ENCODE data around the gene HOXB13. TPM values are rescaled to one million over a fixed set of nuclear protein-coding genes. Genes with fewer than 3 reads are reported as not detected.

HOXB13 gene
- total RNA-seq, 5 donors from 2014 or later (not counting 1 experiment from before 2014, with no cell fraction given) = 0.13 TPM; not detected in 4

- H3K4me1 Mint-ChIP-seq = no peaks in the 10 kb centered on the region
- no peaks in the 10 kb centered on the region for H3K36me3 Mint-ChIP-seq
- Histone ChIP-seq H3K4me3 (ENCODE audit: control insufficient read depth in 1 of 2, extremely low read depth in 1 of 2, low read length in 1 of 2) (no peak overlapping the region), H3K36me3 (ENCODE audit: control insufficient read depth in 2 of 2, extremely low read depth in 1 of 2, insufficient read depth in 1 of 2, low read length in 1 of 2) (no peaks in the 10 kb centered on the region), H3K27ac (ENCODE audit: low read length) (no peak overlapping the region), H3K9me3 (no peaks in the 10 kb centered on the region), H3K4me1 (ENCODE audit: control insufficient read depth in 1 of 2, extremely low read depth in 1 of 2, insufficient read depth in 2 of 2, low read length in 2 of 2) (no peaks in the 10 kb centered on the region), H3K27me3 (replicated peaks in 1 of 2; ENCODE audit: control insufficient read depth in 2 of 2, extremely low read depth in 1 of 2, insufficient read depth in 2 of 2, low read length in 1 of 2) (peaks cover 0 to 62% of the 10 kb centered on the region in 2 experiments)
- H3K27me3 Mint-ChIP-seq = peaks cover 70 to 76% of the 10 kb centered on the region in 2 donors
- H3K27ac Mint-ChIP-seq = no peak overlapping the region
- H3K9me3 Mint-ChIP-seq = no peaks in the 10 kb centered on the region
- no peak for DNase-seq
- CTCF ChIA-PET = interaction anchor here in 1 of 2 donors (0.6 to 1.0 kb wide), 2 partner anchors 44 to 269 kb away, joined by 3 to 4 read pairs; no protein-coding TSS in a partner anchor
- POLR2A ChIA-PET = no interaction called here
- WGBS (ENCODE audit: insufficient coverage) = 85% methylated on average over 5 of the region's 6 CpGs
- ATAC-seq (replicated peaks in 1 of 4) = no peak
- no peak overlapping the region for H3K4me3 Mint-ChIP-seq
These were observed 32.6 kb upstream of the HOXB13 start for GRCh38 chr17:48761114-48761513.

GRCh38 chr17:48760411-48760810 is 31.9 kb upstream of the HOXB13 start:
- peaks cover 0 to 62% of the 10 kb centered on the region in 2 experiments for H3K27me3 ChIP-seq (replicated peaks in 1 of 2; ENCODE audit: control insufficient read depth in 2 of 2, extremely low read depth in 1 of 2, insufficient read depth in 2 of 2, low read length in 1 of 2)
- POLR2A ChIA-PET = no interaction called here

GRCh38 chr17:48759288-48759687 is 30.7 kb upstream of the HOXB13 start:
- no peaks in the 10 kb centered on the region for H3K36me3 Mint-ChIP-seq
- Histone ChIP-seq H3K27ac (ENCODE audit: low read length) (no peak overlapping the region), H3K4me1 (ENCODE audit: control insufficient read depth in 1 of 2, extremely low read depth in 1 of 2, insufficient read depth in 2 of 2, low read length in 2 of 2) (peaks cover 2 to 9% of the 10 kb centered on the region in 2 experiments), H3K9me3 (no peaks in the 10 kb centered on the region), H3K4me3 (ENCODE audit: control insufficient read depth in 1 of 2, extremely low read depth in 1 of 2, low read length in 1 of 2) (no peak overlapping the region), H3K27me3 (replicated peaks in 1 of 2; ENCODE audit: control insufficient read depth in 2 of 2, extremely low read depth in 1 of 2, insufficient read depth in 2 of 2, low read length in 1 of 2) (peaks cover 5 to 68% of the 10 kb centered on the region in 2 experiments), H3K36me3 (ENCODE audit: control insufficient read depth in 2 of 2, extremely low read depth in 1 of 2, insufficient read depth in 1 of 2, low read length in 1 of 2) (no peaks in the 10 kb centered on the region)
- ATAC-seq (replicated peaks in 1 of 4) (no peak), DNase-seq (no peak)
- H3K4me1 Mint-ChIP-seq = peaks cover 4 to 6% (median 4%) of the 10 kb centered on the region in 3 donors
- H3K27me3 Mint-ChIP-seq = peaks cover 70 to 83% of the 10 kb centered on the region in 2 donors
- CTCF ChIA-PET = no interaction called here
- no peak overlapping the region for H3K27ac Mint-ChIP-seq
- POLR2A ChIA-PET = no interaction called here
- no peak overlapping the region for H3K4me3 Mint-ChIP-seq
- no peaks in the 10 kb centered on the region for H3K9me3 Mint-ChIP-seq

More at GRCh38 chr17:48760411-48760810, 31.9 kb upstream of the HOXB13 start:
- peaks cover 70 to 78% of the 10 kb centered on the region in 2 donors for H3K27me3 Mint-ChIP-seq
- no peaks in the 10 kb centered on the region for H3K36me3 Mint-ChIP-seq
- CTCF ChIA-PET = interaction anchor here in 1 of 2 donors (0.6 to 1.0 kb wide), 2 partner anchors 43 to 269 kb away, joined by 3 to 4 read pairs; no protein-coding TSS in a partner anchor
- Histone ChIP-seq H3K36me3 (ENCODE audit: control insufficient read depth in 2 of 2, extremely low read depth in 1 of 2, insufficient read depth in 1 of 2, low read length in 1 of 2) (no peaks in the 10 kb centered on the region), H3K27ac (ENCODE audit: low read length) (no peak overlapping the region), H3K4me3 (ENCODE audit: control insufficient read depth in 1 of 2, extremely low read depth in 1 of 2, low read length in 1 of 2) (no peak overlapping the region), H3K9me3 (no peaks in the 10 kb centered on the region), H3K4me1 (ENCODE audit: control insufficient read depth in 1 of 2, extremely low read depth in 1 of 2, insufficient read depth in 2 of 2, low read length in 2 of 2) (no peaks in the 10 kb centered on the region)
- WGBS (ENCODE audit: insufficient coverage) = 43% methylated on average over 2 of the region's 4 CpGs
- H3K27ac Mint-ChIP-seq = no peak overlapping the region
- ATAC-seq (replicated peaks in 1 of 4) (no peak), DNase-seq (no peak)
- no peak overlapping the region for H3K4me3 Mint-ChIP-seq
- no peaks in the 10 kb centered on the region for H3K9me3 Mint-ChIP-seq
- H3K4me1 Mint-ChIP-seq = no peaks in the 10 kb centered on the region

- Mint-ChIP-seq H3K4me1 (peaks cover 18 to 19% (median 19%) of the 10 kb centered on the region in 3 donors), H3K9me3 (no peaks in the 10 kb centered on the region), H3K27ac (no peak overlapping the region), H3K36me3 (no peaks in the 10 kb centered on the region), H3K27me3 (peaks cover 70 to 85% of the 10 kb centered on the region in 2 donors), H3K4me3 (no peak overlapping the region)
- ATAC-seq (replicated peaks in 1 of 4) (no peak), DNase-seq (no peak)
- no peaks in the 10 kb centered on the region for H3K9me3 ChIP-seq
- ChIA-PET CTCF (interaction anchor here in 1 of 2 donors (0.9 to 1.1 kb wide), 2 partner anchors 79 to 127 kb away, joined by 3 to 6 read pairs; no protein-coding TSS in a partner anchor), POLR2A (no interaction called here)
- no CpG with 5 or more reads among the region's 2 CpGs for WGBS (ENCODE audit: insufficient coverage)
- peaks cover 2 to 17% of the 10 kb centered on the region in 2 experiments for H3K4me1 ChIP-seq (ENCODE audit: control insufficient read depth in 1 of 2, extremely low read depth in 1 of 2, insufficient read depth in 2 of 2, low read length in 2 of 2)
- H3K27me3 ChIP-seq (replicated peaks in 1 of 2; ENCODE audit: control insufficient read depth in 2 of 2, extremely low read depth in 1 of 2, insufficient read depth in 2 of 2, low read length in 1 of 2) = peaks cover 19 to 75% of the 10 kb centered on the region in 2 experiments
- no peaks in the 10 kb centered on the region for H3K36me3 ChIP-seq (ENCODE audit: control insufficient read depth in 2 of 2, extremely low read depth in 1 of 2, insufficient read depth in 1 of 2, low read length in 1 of 2)
- no peak overlapping the region for H3K4me3 ChIP-seq (ENCODE audit: control insufficient read depth in 1 of 2, extremely low read depth in 1 of 2, low read length in 1 of 2)
- H3K27ac ChIP-seq (ENCODE audit: low read length) = no peak overlapping the region
These were observed 29.0 kb upstream of the HOXB13 start for GRCh38 chr17:48757524-48757961.

GRCh38 chr17:48756830-48757251 is 28.3 kb upstream of the HOXB13 start:
- POLR2A ChIA-PET = no interaction called here
- Mint-ChIP-seq H3K9me3 (no peaks in the 10 kb centered on the region), H3K4me1 (peaks cover 19 to 21% (median 19%) of the 10 kb centered on the region in 3 donors), H3K36me3 (no peaks in the 10 kb centered on the region), H3K4me3 (no peak overlapping the region), H3K27ac (no peak overlapping the region), H3K27me3 (peaks cover 70 to 85% of the 10 kb centered on the region in 2 donors)
- H3K4me3 ChIP-seq (ENCODE audit: control insufficient read depth in 1 of 2, extremely low read depth in 1 of 2, low read length in 1 of 2) = no peak overlapping the region
- H3K9me3 ChIP-seq = no peaks in the 10 kb centered on the region
- 14% methylated on average over 3 of the region's 3 CpGs for WGBS (ENCODE audit: insufficient coverage)
- DNase-seq (no peak), ATAC-seq (replicated peaks in 1 of 4) (no peak)
- no peaks in the 10 kb centered on the region for H3K36me3 ChIP-seq (ENCODE audit: control insufficient read depth in 2 of 2, extremely low read depth in 1 of 2, insufficient read depth in 1 of 2, low read length in 1 of 2)
- CTCF ChIA-PET = no interaction called here
- H3K4me1 ChIP-seq (ENCODE audit: control insufficient read depth in 1 of 2, extremely low read depth in 1 of 2, insufficient read depth in 2 of 2, low read length in 2 of 2) = peaks cover 2 to 20% of the 10 kb centered on the region in 2 experiments
- H3K27ac ChIP-seq (ENCODE audit: low read length) = no peak overlapping the region
- peaks cover 24 to 75% of the 10 kb centered on the region in 2 experiments for H3K27me3 ChIP-seq (replicated peaks in 1 of 2; ENCODE audit: control insufficient read depth in 2 of 2, extremely low read depth in 1 of 2, insufficient read depth in 2 of 2, low read length in 1 of 2)

- Histone ChIP-seq H3K27me3 (replicated peaks in 1 of 2; ENCODE audit: control insufficient read depth in 2 of 2, extremely low read depth in 1 of 2, insufficient read depth in 2 of 2, low read length in 1 of 2) (peaks cover 33 to 76% of the 10 kb centered on the region in 2 experiments), H3K4me1 (ENCODE audit: control insufficient read depth in 1 of 2, extremely low read depth in 1 of 2, insufficient read depth in 2 of 2, low read length in 2 of 2) (peaks cover 2 to 20% of the 10 kb centered on the region in 2 experiments), H3K36me3 (ENCODE audit: control insufficient read depth in 2 of 2, extremely low read depth in 1 of 2, insufficient read depth in 1 of 2, low read length in 1 of 2) (no peaks in the 10 kb centered on the region), H3K9me3 (no peaks in the 10 kb centered on the region), H3K27ac (ENCODE audit: low read length) (no peak overlapping the region), H3K4me3 (ENCODE audit: control insufficient read depth in 1 of 2, extremely low read depth in 1 of 2, low read length in 1 of 2) (no peak overlapping the region)
- Mint-ChIP-seq H3K27ac (no peak overlapping the region), H3K4me3 (peak overlapping the region in 1 of 3 donors; percentile 20), H3K36me3 (no peaks in the 10 kb centered on the region), H3K27me3 (peaks cover 69 to 84% of the 10 kb centered on the region in 2 donors), H3K4me1 (peaks cover 19 to 22% (median 21%) of the 10 kb centered on the region in 3 donors), H3K9me3 (no peaks in the 10 kb centered on the region)
- WGBS (ENCODE audit: insufficient coverage) = no CpG with 5 or more reads among the region's 8 CpGs
- ChIA-PET POLR2A (no interaction called here), CTCF (no interaction called here)
- no peak for DNase-seq
- no peak for ATAC-seq (replicated peaks in 1 of 4)
These were observed 26.8 kb upstream of the HOXB13 start for GRCh38 chr17:48755356-48755755.
